ENCODE data around the gene P2RX5. TPM values are rescaled to one million over a fixed set of nuclear protein-coding genes. Genes with fewer than 3 reads are reported as not detected.
"Not testable (repeated sequence)": the region's sequence is repeated elsewhere in the genome, so short reads cannot be mapped to it uniquely, and the experiment has no call there.

The P2RX5 gene
- total RNA-seq, 2 donors from 2014 or later: 22.0 to 74.3 TPM

DNA sequence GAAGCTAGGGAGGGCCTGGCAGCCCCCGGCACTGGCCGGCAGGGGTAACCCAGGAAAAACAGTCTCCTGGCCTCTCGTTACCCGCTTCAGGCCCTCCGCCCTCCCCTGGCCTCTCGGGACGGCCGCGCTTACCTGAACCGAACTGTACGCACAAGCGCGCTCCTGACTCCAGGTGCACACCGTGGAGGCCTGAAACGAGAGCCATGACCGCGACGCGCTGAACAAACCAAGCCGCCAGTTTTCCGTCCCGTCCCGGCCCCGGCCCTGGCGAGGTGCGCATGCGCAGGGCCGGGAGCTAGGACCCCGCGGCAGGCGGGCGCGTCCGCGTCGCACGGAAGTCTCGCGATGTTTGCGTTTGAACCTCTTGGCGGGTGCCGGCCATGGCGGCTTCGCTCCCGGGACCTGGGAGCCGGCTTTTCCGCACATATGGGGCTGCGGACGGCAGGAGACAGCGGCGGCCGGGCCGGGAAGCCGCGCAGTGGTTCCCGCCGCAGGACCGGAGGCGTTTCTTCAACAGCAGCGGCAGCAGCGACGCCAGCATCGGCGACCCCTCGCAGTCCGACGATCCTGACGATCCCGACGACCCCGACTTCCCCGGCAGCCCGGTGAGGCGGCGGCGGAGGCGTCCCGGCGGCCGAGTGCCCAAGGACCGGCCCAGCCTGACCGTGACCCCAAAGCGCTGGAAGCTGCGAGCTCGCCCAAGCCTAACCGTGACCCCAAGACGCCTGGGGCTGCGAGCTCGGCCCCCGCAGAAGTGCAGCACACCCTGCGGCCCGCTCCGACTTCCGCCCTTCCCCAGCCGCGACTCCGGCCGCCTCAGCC lies 27.8 kb upstream of the P2RX5 start, which contains the start of gene HASPIN:
HASPIN (plus strand) TSS at position 348 of the 822 bp plus-strand sequence; CDS start at position 381, 33 bp downstream.
- ATAC-seq (replicated peaks): peak; percentile 91
- no peaks in the 10 kb centered on the region for H3K27me3 Mint-ChIP-seq
- H3K4me3 Mint-ChIP-seq: peak within 1 kb of the TSS; percentile 98
- H3K27ac Mint-ChIP-seq: peak within 1 kb of the TSS; percentile 94
- peaks cover 27% of the 10 kb centered on the region for H3K4me1 Mint-ChIP-seq
- peaks cover 67% of the 10 kb centered on the region for H3K36me3 Mint-ChIP-seq (ENCODE audit: low read depth)
- no peaks in the 10 kb centered on the region for H3K9me3 Mint-ChIP-seq

DNA sequence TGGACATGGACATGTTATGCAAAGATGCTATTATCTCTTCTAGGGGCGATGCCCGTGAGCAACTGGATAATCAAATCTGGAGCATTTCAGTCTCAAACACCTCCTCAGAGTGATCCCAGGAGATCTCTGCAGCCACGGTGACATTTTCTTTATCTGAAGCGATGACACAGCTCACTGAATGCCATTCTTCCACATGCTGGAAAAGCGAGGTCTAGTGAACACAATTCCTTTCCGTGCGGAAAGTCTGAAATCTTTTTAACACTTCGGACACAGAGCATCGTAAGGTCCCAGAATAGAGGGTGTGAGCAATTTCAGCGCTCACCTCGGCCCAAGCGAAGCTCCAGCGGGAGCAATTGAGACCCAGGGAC lies 27.2 kb upstream of the P2RX5 start:
- Mint-ChIP-seq H3K4me1 (peaks cover 27% of the 10 kb centered on the region), H3K27me3 (no peaks in the 10 kb centered on the region), H3K4me3 (peak overlapping the region; percentile 98), H3K27ac (peak overlapping the region; percentile 94), H3K9me3 (no peaks in the 10 kb centered on the region), H3K36me3 (ENCODE audit: low read depth) (peaks cover 73% of the 10 kb centered on the region)
- ATAC-seq (replicated peaks): peak; percentile 5

- Mint-ChIP-seq H3K4me1 (peaks cover 27% of the 10 kb centered on the region), H3K27me3 (no peaks in the 10 kb centered on the region), H3K4me3 (peak overlapping the region; percentile 98), H3K36me3 (ENCODE audit: low read depth) (peaks cover 77% of the 10 kb centered on the region), H3K9me3 (no peaks in the 10 kb centered on the region), H3K27ac (peak overlapping the region; percentile 94)
- ATAC-seq (replicated peaks): no peak
Observed at GRCh38 chr17:3722716-3723115, 26.8 kb upstream of the P2RX5 start.

DNA sequence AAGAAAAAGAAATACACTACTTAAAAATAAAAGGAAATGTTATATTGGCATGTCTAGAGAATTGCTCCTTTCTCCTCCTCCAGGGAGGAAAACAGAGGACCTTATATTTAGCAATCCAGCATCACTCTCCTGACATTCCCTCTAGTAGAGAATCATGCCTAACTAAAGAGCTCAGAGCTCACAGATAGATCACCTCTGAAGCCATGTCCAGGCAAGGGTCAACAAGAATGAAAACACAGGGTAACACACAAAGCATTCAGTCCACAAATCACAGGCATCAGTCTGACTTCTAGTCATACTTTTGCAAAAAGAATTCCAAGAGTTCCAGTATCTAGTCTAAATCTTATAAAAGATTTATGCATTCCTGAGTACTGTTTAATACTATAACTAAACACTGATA lies 23.3 kb upstream of the P2RX5 start:
- Mint-ChIP-seq H3K9me3 (no peaks in the 10 kb centered on the region), H3K4me1 (peaks cover 21% of the 10 kb centered on the region), H3K27me3 (no peaks in the 10 kb centered on the region), H3K27ac (no peak overlapping the region), H3K4me3 (peak overlapping the region; percentile 98), H3K36me3 (ENCODE audit: low read depth) (peaks cover 90% of the 10 kb centered on the region)
- ATAC-seq (replicated peaks): no peak

DNA sequence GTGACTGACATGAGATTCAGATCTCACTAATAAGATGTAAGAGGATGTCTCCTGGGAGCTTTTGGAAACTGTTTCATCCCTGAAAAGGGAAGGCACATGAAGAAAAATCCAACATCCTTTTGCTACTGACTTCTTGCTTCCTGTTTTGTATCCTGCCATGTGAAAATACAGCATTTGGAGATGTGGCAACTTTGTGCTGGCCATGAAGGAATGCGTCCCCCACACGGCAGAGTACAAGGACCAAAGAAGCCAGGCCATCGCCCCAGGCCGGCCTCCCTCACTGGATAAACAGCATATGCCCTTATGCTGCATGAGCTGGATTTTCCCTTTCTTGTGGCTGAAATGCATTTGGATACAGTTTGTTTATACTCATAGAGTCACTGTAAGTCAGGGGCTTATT lies 22.2 kb upstream of the P2RX5 start:
- H3K27ac Mint-ChIP-seq: no peak overlapping the region
- H3K27me3 Mint-ChIP-seq: no peaks in the 10 kb centered on the region
- ATAC-seq (replicated peaks): no peak
- H3K4me1 Mint-ChIP-seq: peaks cover 21% of the 10 kb centered on the region
- H3K36me3 Mint-ChIP-seq (ENCODE audit: low read depth): peaks cover 95% of the 10 kb centered on the region
- H3K4me3 Mint-ChIP-seq: no peak overlapping the region
- H3K9me3 Mint-ChIP-seq: no peaks in the 10 kb centered on the region

DNA sequence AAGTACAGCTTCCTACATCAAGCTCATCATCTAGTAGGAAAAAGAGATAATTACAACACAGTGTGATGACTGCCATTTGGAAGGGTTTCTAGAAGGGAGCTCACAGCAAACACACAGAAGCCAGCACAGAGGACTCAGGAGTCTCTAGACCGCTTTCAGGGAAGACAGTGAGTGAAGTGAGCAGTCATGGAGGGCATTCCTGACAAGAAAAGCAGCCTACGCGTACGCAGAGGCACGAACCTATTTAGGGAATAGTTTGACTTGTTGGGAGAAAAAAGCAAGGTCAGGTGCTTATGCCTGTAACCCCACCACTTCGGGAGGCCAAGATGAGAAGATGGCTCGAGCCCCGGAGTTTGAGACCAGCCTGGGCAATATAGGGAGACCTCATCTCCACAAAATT lies 19.3 kb upstream of the P2RX5 start:
- Mint-ChIP-seq H3K36me3 (ENCODE audit: low read depth) (peaks cover 83% of the 10 kb centered on the region), H3K27ac (no peak overlapping the region), H3K4me1 (peaks cover 25% of the 10 kb centered on the region), H3K9me3 (no peaks in the 10 kb centered on the region), H3K27me3 (no peaks in the 10 kb centered on the region), H3K4me3 (no peak overlapping the region)
- ATAC-seq (replicated peaks): no peak

GRCh38 chr17:3712811-3713463 lies 17.0 kb upstream of the P2RX5 start:
- H3K9me3 Mint-ChIP-seq: no peaks in the 10 kb centered on the region
- H3K4me3 Mint-ChIP-seq: peak overlapping the region; percentile 59
- peak overlapping the region; percentile 28 for H3K27ac Mint-ChIP-seq
- peak; percentile 38 for ATAC-seq (replicated peaks)
- H3K36me3 Mint-ChIP-seq (ENCODE audit: low read depth): peaks cover 60% of the 10 kb centered on the region
- H3K4me1 Mint-ChIP-seq: peaks cover 32% of the 10 kb centered on the region
- H3K27me3 Mint-ChIP-seq: no peaks in the 10 kb centered on the region

- peak; percentile 96 for ATAC-seq (replicated peaks)
- Mint-ChIP-seq H3K9me3 (no peaks in the 10 kb centered on the region), H3K36me3 (ENCODE audit: low read depth) (peaks cover 40% of the 10 kb centered on the region), H3K27ac (peak overlapping the region; percentile 63), H3K27me3 (no peaks in the 10 kb centered on the region), H3K4me3 (peak overlapping the region; percentile 62), H3K4me1 (peaks cover 32% of the 10 kb centered on the region)
Observed at GRCh38 chr17:3710951-3711383, 15.0 kb upstream of the P2RX5 start.

- Mint-ChIP-seq H3K9me3 (no peaks in the 10 kb centered on the region), H3K27ac (no peak overlapping the region), H3K27me3 (no peaks in the 10 kb centered on the region), H3K4me1 (peaks cover 32% of the 10 kb centered on the region), H3K4me3 (peak overlapping the region; percentile 20), H3K36me3 (ENCODE audit: low read depth) (peaks cover 18% of the 10 kb centered on the region)
- ATAC-seq (replicated peaks): no peak
Observed at GRCh38 chr17:3708366-3708765, 12.4 kb upstream of the P2RX5 start.

GRCh38 chr17:3705718-3705984 lies 9.7 kb upstream of the P2RX5 start:
- H3K27me3 Mint-ChIP-seq; ATAC-seq (replicated peaks); H3K36me3 Mint-ChIP-seq (ENCODE audit: low read depth); H3K27ac Mint-ChIP-seq; H3K4me3 Mint-ChIP-seq; H3K9me3 Mint-ChIP-seq: not testable (repeated sequence)
- H3K4me1 Mint-ChIP-seq: peaks cover 14% of the 10 kb centered on the region

DNA sequence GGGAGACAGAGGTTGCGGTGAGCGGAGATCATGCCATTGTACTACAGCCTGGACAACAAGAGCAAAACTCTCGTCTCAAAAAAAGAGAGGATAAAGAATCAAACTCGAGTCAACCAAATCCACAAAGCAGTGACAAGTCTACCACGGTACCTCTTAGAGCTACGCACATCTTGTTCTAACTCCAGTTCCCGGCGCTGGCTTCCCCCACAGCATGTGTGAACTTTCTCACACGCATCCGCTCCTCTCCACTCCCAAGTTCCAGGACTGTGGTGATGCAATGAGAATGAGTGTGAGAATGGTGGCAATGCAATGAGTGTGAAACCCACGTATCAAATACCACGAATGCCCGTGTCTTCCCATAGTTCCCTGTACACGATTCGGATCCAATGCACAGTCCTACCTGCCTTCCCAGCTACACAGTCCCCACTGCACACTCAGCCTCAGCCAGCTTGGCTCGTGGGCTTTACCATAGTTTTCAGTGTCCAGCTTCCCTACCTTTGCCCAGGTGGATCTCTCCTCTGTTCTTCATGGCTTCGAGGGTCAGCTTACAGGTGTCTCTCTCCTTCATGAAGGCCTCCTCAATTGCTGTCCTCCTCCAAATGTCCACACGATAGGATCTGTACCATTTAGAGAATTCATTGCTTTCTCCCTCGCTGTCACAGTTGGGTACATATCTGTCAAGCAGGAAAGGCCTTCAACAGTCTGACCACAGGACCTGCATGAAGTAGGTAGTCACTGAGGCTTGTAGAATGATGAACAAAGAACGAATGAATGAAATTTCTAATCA lies 9.2 kb upstream of the P2RX5 start:
- peaks cover 13% of the 10 kb centered on the region for H3K4me1 Mint-ChIP-seq
- ATAC-seq (replicated peaks): no peak
- no peaks in the 10 kb centered on the region for H3K36me3 Mint-ChIP-seq (ENCODE audit: low read depth)
- H3K27ac Mint-ChIP-seq: no peak overlapping the region
- H3K27me3 Mint-ChIP-seq: no peaks in the 10 kb centered on the region
- peaks cover 4% of the 10 kb centered on the region for H3K9me3 Mint-ChIP-seq
- no peak overlapping the region for H3K4me3 Mint-ChIP-seq

DNA sequence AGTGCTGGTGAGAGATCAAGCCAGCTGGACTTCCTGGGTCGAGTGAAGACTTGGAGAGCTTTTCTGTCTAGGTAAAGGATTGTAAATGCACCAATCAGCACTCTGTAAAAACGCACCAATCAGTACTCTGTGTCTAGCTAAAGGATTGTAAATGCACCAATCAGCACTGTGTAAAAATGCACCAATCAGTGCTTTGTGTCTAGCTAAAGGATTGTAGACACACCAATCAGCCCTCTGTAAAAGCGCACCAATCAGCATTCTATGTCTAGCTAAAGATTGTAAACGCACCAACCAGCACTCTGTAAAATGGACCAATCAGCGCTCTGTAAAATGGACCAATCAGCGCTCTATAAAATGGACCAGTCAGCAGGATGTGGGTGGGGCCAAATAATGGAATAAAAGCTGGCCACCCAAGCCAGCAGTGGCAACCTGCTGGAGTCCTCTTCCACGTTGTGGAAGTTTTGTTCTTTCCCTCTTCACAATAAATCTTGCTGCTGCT lies 6.1 kb upstream of the P2RX5 start:
- not testable (repeated sequence) for H3K36me3 Mint-ChIP-seq (ENCODE audit: low read depth); H3K4me3 Mint-ChIP-seq; H3K9me3 Mint-ChIP-seq; H3K27me3 Mint-ChIP-seq; H3K4me1 Mint-ChIP-seq; H3K27ac Mint-ChIP-seq; ATAC-seq (replicated peaks)

DNA sequence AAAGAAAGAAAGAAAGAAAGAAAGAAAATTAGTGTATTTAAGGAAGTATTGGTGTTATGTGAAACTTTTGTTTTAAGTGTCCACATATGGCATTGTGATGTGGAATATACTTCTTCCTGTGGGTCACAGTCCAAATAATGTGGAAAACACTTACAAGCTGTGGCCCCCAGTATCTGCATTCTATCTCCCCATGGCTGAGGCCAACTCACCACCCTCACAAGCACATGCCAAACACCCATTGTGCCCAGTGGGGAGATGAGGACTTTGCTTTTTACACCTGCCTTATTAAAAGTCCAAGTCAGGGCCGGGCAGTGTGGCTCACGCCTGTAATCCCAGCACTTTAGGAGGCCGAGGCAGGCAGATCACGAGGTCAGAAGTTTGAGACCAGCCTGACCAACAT lies 4.0 kb upstream of the P2RX5 start:
- Mint-ChIP-seq H3K9me3 (peaks cover 4% of the 10 kb centered on the region), H3K27me3 (no peaks in the 10 kb centered on the region), H3K36me3 (ENCODE audit: low read depth) (no peaks in the 10 kb centered on the region), H3K4me1 (no peaks in the 10 kb centered on the region), H3K27ac (no peak overlapping the region), H3K4me3 (no peak overlapping the region)
- ATAC-seq (replicated peaks): no peak

GRCh38 chr17:3698139-3698538 lies 2.2 kb upstream of the P2RX5 start:
- H3K27me3 Mint-ChIP-seq: no peaks in the 10 kb centered on the region
- H3K4me3 Mint-ChIP-seq: no peak overlapping the region
- peaks cover 4% of the 10 kb centered on the region for H3K9me3 Mint-ChIP-seq
- H3K4me1 Mint-ChIP-seq: peaks cover 5% of the 10 kb centered on the region
- peaks cover 5% of the 10 kb centered on the region for H3K36me3 Mint-ChIP-seq (ENCODE audit: low read depth)
- no peak for ATAC-seq (replicated peaks)
- H3K27ac Mint-ChIP-seq: no peak overlapping the region

Data from activated T-helper 17 cell treated with anti-CD3 and anti-CD28 coated beads, Interleukin-2, amount 50 U/mL, for 72 hours (primary cell).